ENCODE data around the gene ARL4C.

ARL4C gene

DNA sequence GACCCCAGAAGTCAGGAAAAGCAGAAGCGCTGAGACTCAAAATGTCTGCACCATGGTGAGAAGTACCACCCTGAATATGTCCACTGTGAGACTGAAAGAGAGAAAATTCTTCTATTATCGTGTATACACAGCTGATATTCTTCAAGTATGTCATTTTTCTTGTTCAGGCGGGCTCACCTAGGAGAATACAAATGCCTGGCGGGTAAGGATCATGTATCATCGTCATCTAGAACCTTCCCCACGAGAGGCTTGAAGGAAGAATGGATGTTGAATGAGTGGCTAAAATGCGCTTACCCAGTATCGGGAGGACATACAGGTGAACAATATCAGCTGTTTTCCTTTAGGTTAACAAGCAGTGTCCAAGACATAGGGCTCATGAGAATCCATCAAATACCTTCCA, 21.1 kb upstream of the ARL4C start:
- Histone ChIP-seq H4K20me1 (ENCODE audit: insufficient read depth, low read length, poor library complexity, severe bottlenecking) (no peaks in the 10 kb centered on the region), H3K27me3 (ENCODE audit: insufficient read depth, low read length, poor library complexity, severe bottlenecking) (no peaks in the 10 kb centered on the region), H3K9ac (ENCODE audit: low read depth, low read length, poor library complexity, severe bottlenecking) (no peak overlapping the region), H3K79me2 (ENCODE audit: insufficient read depth, low read length) (no peaks in the 10 kb centered on the region), H2AFZ (ENCODE audit: low read length) (no peak overlapping the region), H3K9me2 (replicated peaks; ENCODE audit: low read depth, low read length) (no peaks in the 10 kb centered on the region), H3K9me3 (ENCODE audit: insufficient read depth, low read depth, low read length) (no peaks in the 10 kb centered on the region), H3K4me2 (ENCODE audit: low read depth, low read length, poor library complexity, severe bottlenecking) (no peak overlapping the region), H3F3A (ENCODE audit: low read depth) (no peaks in the 10 kb centered on the region), H3K4me3 (ENCODE audit: low read length, poor library complexity, severe bottlenecking) (no peak overlapping the region), H3K4me1 (ENCODE audit: insufficient read depth, low read length, poor library complexity, severe bottlenecking) (no peaks in the 10 kb centered on the region), H3K36me3 (ENCODE audit: insufficient read depth, low read length) (no peaks in the 10 kb centered on the region)
- TF ChIP-seq, protein P1, sequence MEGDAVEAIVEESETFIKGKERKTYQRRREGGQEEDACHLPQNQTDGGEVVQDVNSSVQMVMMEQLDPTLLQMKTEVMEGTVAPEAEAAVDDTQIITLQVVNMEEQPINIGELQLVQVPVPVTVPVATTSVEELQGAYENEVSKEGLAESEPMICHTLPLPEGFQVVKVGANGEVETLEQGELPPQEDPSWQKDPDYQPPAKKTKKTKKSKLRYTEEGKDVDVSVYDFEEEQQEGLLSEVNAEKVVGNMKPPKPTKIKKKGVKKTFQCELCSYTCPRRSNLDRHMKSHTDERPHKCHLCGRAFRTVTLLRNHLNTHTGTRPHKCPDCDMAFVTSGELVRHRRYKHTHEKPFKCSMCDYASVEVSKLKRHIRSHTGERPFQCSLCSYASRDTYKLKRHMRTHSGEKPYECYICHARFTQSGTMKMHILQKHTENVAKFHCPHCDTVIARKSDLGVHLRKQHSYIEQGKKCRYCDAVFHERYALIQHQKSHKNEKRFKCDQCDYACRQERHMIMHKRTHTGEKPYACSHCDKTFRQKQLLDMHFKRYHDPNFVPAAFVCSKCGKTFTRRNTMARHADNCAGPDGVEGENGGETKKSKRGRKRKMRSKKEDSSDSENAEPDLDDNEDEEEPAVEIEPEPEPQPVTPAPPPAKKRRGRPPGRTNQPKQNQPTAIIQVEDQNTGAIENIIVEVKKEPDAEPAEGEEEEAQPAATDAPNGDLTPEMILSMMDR (conservative IDR thresholded peaks at IDR 0.05; ENCODE audit: low read length): no peak
- no peak for TF ChIP-seq EZH2phosphoT487 (IDR thresholded peaks at IDR 0.05; ENCODE audit: borderline replicate concordance)

DNA sequence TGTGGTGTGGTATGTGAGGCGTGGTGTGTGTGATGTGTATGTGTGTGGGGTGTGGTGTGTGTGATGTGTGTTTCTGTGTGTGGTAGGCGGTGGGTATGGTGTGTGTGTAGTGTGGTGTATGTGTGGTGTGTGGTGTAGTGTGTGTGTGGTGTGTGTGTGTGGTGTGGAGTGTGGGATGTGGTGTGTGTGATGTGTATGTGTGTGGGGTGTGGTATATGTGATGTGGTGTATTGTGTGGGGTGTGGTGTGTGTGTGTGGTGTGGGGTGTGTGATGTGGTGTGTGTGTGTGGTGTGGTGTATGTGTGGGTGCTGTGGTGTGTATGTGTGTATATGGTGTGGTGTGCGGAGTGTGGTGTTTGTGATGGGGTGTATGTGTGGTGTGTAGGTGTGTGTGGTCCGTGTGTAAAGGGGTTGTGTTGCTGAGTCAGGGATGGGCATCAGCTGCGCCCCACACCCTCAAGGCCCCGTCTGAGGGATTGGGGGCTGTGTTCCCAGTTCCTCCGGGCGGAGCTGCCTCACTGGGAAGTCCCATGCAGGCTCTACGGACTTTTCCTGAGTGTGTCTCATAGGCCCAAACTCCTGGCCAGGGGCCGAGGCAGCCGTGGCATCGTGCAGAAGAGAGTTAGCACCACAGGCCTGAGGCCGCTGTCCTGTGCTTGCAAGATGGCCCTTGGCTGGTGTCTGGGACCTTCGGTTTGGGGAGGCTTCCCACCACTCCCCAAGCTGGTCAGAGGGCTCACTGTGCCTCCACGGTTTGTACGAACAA, 18.2 kb upstream of the ARL4C start:
- no peak for TF ChIP-seq EZH2phosphoT487 (IDR thresholded peaks at IDR 0.05; ENCODE audit: borderline replicate concordance)
- TF ChIP-seq, protein P1 (conservative IDR thresholded peaks at IDR 0.05; ENCODE audit: low read length): no peak

GRCh38 chr2:234514099-234514498, 17.2 kb upstream of the ARL4C start:
- H3F3A ChIP-seq (ENCODE audit: low read depth): no peaks in the 10 kb centered on the region
- H3K9me3 ChIP-seq (ENCODE audit: insufficient read depth, low read depth, low read length): no peaks in the 10 kb centered on the region
- no peaks in the 10 kb centered on the region for H3K9me2 ChIP-seq (replicated peaks; ENCODE audit: low read depth, low read length)
- no peaks in the 10 kb centered on the region for H4K20me1 ChIP-seq (ENCODE audit: insufficient read depth, low read length, poor library complexity, severe bottlenecking)
- no peak overlapping the region for H3K9ac ChIP-seq (ENCODE audit: low read depth, low read length, poor library complexity, severe bottlenecking)
- TF ChIP-seq, protein P1 (conservative IDR thresholded peaks at IDR 0.05; ENCODE audit: low read length): no peak
- TF ChIP-seq EZH2phosphoT487 (IDR thresholded peaks at IDR 0.05; ENCODE audit: borderline replicate concordance): no peak
- H3K4me1 ChIP-seq (ENCODE audit: insufficient read depth, low read length, poor library complexity, severe bottlenecking): no peaks in the 10 kb centered on the region
- H3K27me3 ChIP-seq (ENCODE audit: insufficient read depth, low read length, poor library complexity, severe bottlenecking): no peaks in the 10 kb centered on the region
- H3K4me2 ChIP-seq (ENCODE audit: low read depth, low read length, poor library complexity, severe bottlenecking): no peak overlapping the region
- no peaks in the 10 kb centered on the region for H3K79me2 ChIP-seq (ENCODE audit: insufficient read depth, low read length)
- H2AFZ ChIP-seq (ENCODE audit: low read length): no peak overlapping the region
- no peaks in the 10 kb centered on the region for H3K36me3 ChIP-seq (ENCODE audit: insufficient read depth, low read length)
- no peak overlapping the region for H3K4me3 ChIP-seq (ENCODE audit: low read length, poor library complexity, severe bottlenecking)

More for the DNA sequence above, 18.2 kb upstream of the ARL4C start:
- Histone ChIP-seq H3K79me2 (ENCODE audit: insufficient read depth, low read length) (no peaks in the 10 kb centered on the region), H3K27me3 (ENCODE audit: insufficient read depth, low read length, poor library complexity, severe bottlenecking) (no peaks in the 10 kb centered on the region), H4K20me1 (ENCODE audit: insufficient read depth, low read length, poor library complexity, severe bottlenecking) (no peaks in the 10 kb centered on the region), H3K4me2 (ENCODE audit: low read depth, low read length, poor library complexity, severe bottlenecking) (no peak overlapping the region), H3K9ac (ENCODE audit: low read depth, low read length, poor library complexity, severe bottlenecking) (no peak overlapping the region), H3K36me3 (ENCODE audit: insufficient read depth, low read length) (no peaks in the 10 kb centered on the region), H3K4me3 (ENCODE audit: low read length, poor library complexity, severe bottlenecking) (no peak overlapping the region), H3K9me2 (replicated peaks; ENCODE audit: low read depth, low read length) (no peaks in the 10 kb centered on the region), H3K4me1 (ENCODE audit: insufficient read depth, low read length, poor library complexity, severe bottlenecking) (no peaks in the 10 kb centered on the region), H2AFZ (ENCODE audit: low read length) (no peak overlapping the region), H3F3A (ENCODE audit: low read depth) (no peaks in the 10 kb centered on the region), H3K9me3 (ENCODE audit: insufficient read depth, low read depth, low read length) (no peaks in the 10 kb centered on the region)
